HK-2 (cell line): ENCODE data around the gene COX19.

Experiments
- DNase-seq: peaks from one replicate; pipeline ENCODE4 v3.0.0-alpha.2; 2018; ENCODE audit not compliant: unreplicated experiment

COX19 gene

DNA sequence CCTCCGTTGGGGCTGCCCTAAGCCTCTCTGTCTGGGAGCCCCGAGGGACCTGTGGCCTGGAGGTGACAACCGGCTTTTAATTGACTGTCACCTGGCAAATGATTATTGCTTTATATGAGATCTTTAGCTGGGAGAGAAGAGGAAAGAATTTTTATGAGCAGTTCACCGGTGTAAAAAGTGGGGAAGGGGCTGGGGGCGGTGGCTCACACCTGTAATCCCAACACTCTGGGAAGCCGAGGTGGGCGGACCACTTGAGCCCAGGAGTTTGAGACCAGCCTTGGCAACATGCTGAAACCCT lies 2.6 kb upstream of the COX19 start:
- DNase-seq: no peak

- DNase-seq: peak; percentile 43
These were observed 2.1 kb upstream of the COX19 start for GRCh38 chr7:977326-978048.

DNA sequence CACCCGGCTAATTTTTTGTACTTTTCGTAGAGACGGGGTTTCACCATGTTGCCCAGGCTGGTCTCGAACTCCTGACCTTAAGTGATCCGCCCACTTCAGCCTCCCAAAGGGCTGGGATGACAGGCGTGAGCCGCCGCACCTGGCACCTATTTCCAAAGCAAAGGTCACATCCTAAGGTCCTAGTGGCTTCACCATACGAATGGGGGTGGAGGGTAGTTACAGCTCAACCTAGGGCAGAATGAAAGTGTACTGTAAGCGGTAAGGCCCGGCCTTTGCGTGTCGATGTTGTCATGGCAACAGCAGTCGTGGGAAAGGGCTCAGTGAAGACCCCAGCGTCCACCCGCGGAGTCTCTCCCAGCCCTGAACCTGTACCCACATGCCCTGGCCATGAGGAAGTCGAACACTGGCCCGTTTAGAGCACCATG lies 1.6 kb upstream of the COX19 start:
- no peak for DNase-seq

DNA sequence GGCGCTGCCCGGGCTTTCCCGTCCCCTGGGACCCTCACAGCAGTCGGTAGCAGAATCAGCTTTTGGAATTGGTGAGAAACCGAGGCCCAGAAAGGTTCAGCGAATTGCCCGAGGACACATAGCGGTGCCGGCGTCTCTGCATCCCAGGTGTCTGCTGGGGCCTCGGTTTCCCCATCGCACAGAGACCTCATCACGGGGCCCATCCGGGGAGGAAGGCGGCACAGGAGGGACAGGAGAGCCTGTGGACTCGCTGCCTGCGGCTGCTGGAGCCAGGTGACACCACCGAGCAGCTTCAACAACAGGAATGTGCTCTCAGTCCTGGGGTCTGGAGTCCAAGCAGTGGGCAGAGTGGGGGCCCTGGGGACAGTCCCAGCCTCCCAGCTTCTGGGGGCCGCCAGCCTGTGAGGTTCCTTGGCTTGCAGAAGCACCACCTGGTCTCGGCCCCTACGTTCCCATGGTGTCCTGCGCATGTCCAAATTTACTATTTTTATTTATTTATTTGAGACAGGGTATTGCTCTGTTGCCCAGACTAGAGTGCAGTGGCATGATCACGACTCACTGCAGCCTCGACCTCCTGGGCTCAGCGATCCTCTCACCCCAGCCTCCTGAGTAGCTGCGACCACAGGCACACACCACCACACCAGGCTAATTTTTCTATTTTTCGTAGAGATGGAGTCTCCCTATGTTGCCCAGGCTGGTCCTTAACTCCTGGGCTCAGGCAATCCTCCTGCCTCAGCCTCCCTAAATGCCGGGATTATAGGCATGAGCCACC lies 539 bp upstream of the COX19 start:
- DNase-seq: no peak

DNA sequence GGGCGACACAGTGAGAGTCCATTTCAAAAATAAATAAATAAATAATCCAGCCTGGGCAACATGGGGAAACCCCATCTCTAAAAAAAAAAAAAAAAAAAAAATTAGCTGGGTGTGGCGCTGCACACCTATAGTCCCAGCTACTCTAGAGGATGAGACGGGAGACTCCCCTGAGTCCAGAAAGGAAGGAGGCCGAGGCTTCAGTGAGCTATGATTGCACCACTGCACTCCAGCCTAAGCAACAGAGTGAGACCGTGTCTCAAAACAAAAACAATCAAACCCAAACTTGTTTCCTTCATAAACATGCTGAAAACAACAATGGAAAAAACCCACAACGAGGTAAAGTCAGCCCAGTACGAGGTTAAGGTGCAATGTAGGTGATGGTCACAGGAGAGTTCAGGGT lies 1.2 kb downstream of the COX19 start:
- no peak for DNase-seq

DNA sequence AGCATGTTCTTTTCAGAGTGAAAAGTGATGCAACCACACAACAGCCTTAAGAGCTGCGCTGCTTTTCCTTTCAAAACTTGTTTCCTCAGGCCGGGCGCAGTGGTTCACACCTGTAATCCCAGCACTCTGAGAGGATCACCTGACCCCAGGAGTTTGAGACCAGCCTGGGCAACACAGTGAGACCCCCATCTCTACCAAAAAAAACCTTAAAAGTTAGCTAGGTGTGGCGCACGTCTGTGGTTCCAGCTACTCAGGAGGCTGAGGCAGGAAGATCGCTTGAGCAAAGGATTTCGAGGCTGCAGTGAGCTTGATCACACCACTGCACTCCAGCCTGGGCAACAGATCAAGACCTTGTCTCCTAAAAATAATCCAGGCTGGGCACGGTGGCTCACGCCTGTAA lies 2.0 kb downstream of the COX19 start:
- DNase-seq: no peak

DNA sequence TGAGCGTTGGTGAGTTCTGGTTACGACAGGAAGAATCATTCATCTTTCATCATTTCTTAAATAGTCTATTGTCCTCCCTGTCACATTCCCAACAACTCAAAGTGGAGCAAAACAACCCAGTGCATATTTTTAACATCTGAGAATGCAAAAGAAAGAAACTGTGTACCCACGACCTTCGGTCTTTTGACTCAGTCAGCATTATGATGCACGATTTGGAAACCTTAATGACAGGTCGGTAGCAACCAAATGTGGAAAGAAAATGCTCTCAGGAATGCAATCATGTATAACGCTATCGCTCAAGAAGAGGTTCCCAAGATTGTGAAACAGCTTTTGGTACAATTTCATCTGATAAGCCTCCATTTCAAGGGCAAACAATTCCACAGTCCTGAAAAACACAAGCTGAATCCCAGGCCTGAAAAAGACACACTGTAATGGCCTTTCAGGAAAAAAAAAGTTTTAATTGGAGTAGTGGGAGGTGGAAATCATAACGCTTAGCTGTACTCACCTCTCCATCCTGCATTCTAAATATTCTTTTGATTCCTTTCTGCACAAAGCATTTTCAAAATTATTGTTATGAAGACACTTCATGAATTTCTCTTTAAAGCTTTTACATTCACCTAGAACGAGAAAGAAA lies 2.6 kb downstream of the COX19 start:
- no peak for DNase-seq

DNA sequence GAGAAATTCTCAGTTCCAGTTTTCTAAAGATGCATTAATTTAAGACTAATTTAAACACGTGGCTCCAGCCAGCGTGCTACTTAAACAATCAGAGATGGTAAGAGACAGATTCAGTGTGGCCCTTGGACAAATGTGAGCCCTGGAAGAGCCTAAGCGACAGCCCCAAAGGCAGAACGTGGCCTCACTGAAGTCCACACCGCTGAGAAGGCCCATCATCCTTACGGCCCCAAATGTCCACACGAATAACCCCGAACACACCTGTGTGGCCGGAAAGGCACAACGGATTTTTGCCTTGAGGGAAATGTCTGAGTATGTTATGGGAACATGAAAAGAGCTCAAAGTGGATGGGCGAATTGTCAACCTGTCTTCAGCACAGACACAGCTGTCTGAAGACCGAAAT lies 3.2 kb downstream of the COX19 start:
- DNase-seq: no peak

- no peak for DNase-seq
These were observed 4.6 kb downstream of the COX19 start for GRCh38 chr7:970744-971143.

DNA sequence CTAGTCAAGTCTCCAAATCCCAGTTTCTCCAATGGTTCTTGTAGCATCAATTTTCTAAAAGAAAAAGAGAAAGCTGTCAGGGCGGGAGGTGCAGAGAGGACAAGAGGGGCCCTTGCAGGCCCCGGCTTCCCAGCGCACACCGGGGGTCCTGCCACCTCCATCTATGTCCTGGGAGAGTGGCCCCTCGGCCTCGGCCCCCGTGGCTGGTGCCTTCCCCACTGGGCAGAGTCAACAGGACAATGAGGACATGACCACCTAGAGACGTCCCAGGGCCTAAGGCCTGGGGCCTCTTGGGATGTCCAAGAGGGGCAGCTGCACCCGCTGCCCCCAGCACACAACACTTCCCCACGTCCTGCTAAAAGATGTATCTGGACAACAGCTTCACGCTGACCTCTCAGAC lies 5.9 kb downstream of the COX19 start:
- DNase-seq: no peak

DNA sequence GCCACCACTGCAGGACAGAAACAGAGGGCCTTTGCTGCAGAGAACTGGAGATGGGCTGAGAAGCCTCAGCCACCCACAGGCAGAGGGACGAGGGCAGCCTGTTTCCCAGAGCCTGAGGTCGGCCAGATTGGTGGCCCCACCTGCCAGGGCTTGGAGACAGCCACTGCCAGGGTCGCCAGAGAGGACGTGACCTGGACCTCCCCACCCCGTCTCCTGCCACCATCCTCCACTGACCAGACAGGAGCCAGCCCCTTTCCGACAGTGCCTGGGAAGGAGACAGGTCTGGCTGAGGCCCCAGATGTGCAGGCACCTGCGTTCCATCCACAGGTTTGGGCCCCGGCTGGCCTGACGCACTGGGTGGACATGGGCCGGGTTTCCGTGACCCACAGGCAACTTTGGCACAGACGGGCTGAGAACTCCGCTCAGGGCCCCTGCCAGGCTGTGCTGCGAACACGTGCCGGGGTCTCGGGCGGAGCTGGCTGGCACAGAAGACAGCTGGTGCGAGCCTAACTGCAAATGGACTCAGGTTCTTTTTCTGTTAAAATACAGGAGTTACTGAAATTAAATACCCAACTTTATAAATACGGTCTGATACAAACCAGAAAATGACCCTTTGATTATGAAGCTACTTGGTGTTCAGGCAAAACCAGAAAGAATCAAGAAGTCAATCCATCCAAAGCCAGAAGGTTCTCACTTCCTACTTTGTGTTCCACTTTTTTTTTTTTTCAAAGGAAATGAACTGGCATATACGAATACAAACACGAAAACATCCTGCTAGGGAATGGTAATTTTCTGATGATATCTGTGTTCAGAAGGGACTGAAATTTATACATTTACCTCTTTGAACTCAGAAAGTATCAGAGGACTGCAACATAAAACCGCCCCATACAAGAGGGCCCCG lies 6.9 kb downstream of the COX19 start:
- no peak for DNase-seq

DNA sequence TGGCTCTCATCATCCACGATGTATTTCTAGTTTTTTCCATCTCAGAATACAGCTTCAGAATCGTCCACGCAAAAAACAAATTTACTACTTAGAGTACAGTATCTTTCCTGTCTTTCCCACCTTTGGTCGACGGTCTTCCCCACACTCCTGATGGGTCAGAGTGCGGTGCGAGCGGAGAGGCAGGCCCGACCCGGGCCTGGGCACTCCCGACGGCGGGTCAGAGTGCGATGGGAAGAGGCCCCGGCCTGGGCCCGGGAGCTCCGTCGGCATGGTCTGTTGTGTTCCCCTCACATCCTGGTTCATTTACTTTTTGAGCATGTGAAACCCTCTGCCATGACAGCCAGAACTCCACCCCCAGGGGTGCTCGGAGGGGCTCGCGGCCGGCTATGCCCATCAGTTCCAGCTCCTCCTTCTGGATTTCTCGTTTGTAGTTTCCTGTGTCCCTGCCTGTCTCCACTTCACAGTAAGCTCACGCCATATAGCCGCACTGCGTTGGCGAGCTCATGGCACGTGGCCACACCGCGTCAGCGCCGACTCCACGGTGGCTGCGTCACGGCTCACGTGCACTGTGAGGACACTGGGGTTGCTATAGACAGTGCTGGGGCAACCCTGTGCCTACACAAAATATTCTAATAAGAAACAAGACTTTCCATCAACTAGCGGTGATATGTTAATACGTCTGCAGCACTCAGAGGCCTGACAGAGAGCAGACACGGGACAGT lies 7.8 kb downstream of the COX19 start:
- DNase-seq: no peak

- DNase-seq: no peak
These were observed 8.9 kb downstream of the COX19 start for GRCh38 chr7:966291-967069.

GRCh38 chr7:964401-965231 lies 10.7 kb downstream of the COX19 start:
- DNase-seq: no peak

DNA sequence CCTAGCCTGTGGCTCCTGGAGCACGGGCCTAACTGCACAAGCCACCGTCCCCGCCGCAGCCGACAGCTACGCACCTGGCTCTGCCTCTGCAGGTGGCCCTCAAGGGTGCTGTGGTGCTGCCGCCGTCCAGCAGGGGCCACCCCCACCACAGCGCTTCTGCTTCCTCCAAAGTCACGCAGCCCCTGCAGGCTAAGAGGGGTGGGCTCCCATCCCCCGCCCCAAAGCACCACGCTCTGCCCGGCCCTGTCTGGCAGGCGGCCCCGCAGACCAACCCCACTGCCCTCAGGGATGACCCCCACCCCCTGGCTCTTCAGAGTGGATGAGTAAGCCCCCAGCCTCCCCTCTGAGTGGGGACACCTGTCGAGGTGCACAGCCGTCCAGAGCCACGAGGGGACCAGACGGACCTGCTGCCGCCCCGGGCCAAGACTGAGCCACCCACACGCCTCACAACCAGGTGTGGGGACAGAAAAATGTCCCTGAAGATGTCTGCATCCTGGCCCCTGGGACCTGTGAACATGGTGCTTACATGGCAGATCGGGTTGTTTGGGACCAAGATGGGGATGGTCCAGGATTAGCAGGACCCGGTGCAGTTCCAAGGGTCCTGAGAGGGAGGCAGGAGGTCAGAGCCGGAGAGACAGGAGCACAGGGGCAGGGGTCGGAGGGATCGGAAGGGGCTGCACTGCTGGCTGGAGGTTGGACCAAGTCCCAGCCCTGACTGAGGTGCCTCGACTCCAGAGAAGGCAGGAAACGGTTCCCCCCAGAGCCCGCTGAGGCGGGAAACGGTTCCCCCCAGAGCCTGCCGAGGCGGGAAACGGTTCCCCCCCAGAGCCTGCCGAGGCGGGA lies 11.9 kb downstream of the COX19 start:
- DNase-seq: no peak

GRCh38 chr7:962401-963081 lies 12.8 kb downstream of the COX19 start:
- no peak for DNase-seq

DNA sequence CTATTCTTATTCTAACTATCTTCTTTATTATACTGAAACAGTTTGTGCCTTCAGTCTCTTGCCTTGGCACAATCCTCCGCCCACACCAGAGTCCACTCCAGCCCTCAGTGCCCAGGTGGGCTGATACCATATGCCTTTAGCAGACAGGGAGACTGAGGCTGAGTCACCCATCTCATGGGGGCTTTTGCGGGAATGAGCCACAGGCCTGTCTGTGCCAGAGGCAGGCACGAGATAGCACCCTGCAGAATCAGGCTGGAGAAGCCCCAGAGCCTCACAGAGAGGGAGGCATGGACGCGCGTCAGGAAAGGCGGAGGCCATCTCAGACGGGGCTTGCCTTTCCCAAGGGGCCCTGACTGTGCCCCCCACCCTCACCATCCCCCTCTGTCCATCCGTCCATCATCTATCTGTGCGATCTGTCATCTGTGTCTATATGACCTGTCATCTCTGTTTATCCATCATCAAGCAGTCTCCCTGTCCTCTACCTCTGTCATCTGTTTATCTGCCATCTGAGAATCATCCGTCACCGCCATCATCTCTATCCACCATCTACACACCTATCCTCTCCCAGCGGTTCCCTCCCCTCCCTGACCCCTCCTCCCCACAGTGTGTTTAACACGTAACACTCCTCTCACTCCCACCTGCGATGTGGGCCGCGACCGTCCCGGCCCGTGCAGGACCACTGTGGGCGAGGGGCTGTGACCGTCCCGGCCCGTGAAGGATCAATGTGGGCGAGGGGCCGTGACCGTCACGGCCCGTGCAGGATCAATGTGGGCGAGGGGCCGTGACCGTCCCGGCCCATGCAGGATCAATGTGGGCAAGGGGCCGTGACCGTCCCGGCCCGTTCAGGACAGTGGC lies 13.6 kb downstream of the COX19 start:
- no peak for DNase-seq
